Spleen (tissue), 7 donors: ENCODE results near the gene LPP.

Experiments
- POLR2A ChIP-seq, 3 donors: fragments of 450-650 bp; IDR thresholded peaks; one replicate each; pipeline ENCODE4 v1.5.1; 2017; ENCODE audit warnings: antibody characterized with exemption in 3 of 3, mild to moderate bottlenecking in 1 of 3
- POLR2AphosphoS5 ChIP-seq, 3 donors: sonication (generic); formaldehyde crosslinking; IDR thresholded peaks; one replicate each; pipeline ENCODE4 v1.5.1; 2017; ENCODE audit warnings: antibody characterized with exemption in 3 of 3
- TF ChIP-seq, protein P1 (sequence below), 11 experiments: fragments of 200-600 bp in 7 of 11; fragments of 450-650 bp in 4 of 11; sonication (generic) in 4 of 11; IDR thresholded peaks in 8 of 11; conservative IDR thresholded peaks in 3 of 11; 1 replicate in 7 of 11; 2 replicates in 4 of 11; pipeline versions ENCODE4 v1.4.0 to v1.8.0; 2016 to 2021; ENCODE audit warnings: antibody characterized with exemption in 11 of 11, inconsistent platforms in 4 of 11, mild to moderate bottlenecking in 1 of 11
- donor health status: DM: no; HTN: no; CAD: no; lungs with moderate emphysema.
- donor health status: DM: no; HTN: no; CAD: no.
- donor health status: DM: no; HTN: no; CAD: no.

DNA sequence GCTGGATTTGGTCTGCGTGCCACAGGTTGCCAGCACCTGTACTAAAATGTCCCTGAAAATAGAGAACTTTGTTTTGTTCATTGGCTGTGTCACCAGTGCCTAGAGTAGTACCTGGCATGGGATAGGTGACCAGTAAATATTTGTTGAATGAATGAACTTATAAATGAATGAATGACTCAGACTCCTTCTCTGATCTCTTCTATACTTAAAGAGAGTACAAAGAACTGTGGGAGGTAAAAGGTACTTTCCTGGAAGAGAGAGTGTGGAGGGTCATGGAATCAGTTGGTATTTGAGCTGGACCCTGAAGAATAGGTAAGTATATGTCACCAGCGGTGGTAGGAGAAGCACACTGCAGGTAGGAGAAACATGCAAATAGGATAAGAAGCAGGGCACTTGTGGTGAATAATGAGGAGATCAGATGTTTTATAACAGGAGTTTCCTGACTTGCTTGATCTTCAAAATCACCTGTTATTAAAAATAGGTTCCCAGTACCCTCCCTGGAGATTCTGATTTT, 149.4 kb downstream of the LPP start:
- no peak for TF ChIP-seq POLR2A (IDR thresholded peaks at IDR 0.05)
- TF ChIP-seq, protein P1, sequence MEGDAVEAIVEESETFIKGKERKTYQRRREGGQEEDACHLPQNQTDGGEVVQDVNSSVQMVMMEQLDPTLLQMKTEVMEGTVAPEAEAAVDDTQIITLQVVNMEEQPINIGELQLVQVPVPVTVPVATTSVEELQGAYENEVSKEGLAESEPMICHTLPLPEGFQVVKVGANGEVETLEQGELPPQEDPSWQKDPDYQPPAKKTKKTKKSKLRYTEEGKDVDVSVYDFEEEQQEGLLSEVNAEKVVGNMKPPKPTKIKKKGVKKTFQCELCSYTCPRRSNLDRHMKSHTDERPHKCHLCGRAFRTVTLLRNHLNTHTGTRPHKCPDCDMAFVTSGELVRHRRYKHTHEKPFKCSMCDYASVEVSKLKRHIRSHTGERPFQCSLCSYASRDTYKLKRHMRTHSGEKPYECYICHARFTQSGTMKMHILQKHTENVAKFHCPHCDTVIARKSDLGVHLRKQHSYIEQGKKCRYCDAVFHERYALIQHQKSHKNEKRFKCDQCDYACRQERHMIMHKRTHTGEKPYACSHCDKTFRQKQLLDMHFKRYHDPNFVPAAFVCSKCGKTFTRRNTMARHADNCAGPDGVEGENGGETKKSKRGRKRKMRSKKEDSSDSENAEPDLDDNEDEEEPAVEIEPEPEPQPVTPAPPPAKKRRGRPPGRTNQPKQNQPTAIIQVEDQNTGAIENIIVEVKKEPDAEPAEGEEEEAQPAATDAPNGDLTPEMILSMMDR (IDR thresholded peaks at IDR 0.05 in 8 of 11, conservative IDR thresholded peaks at IDR 0.05 in 3 of 11), result no peak
- no peak for TF ChIP-seq POLR2AphosphoS5 (IDR thresholded peaks at IDR 0.05)
